GM23338 (cell line): Measurements from ENCODE around the gene CXCL6. TPM values are rescaled to one million over a fixed set of nuclear protein-coding genes. Genes with fewer than 3 reads are reported as not detected.
A peak's percentile ranks its signal among the peaks of the same experiment; 100 is the strongest.

Source experiments
- ATAC-seq: fragments of 200-7000 bp; cut with Tn5 transposase; 3 replicates; pipeline ENCODE4 v1.9.1; 2020
- DNase-seq: peaks from one replicate; pipeline ENCODE4 v3.0.0-alpha.2; 2015; ENCODE audit warnings: low spot score
- H2AFZ ChIP-seq: fragments of 200-600 bp; sonication (generic); 2 replicates; pipeline ENCODE4 v1.8.0; 2016; ENCODE audit warnings: antibody characterized with exemption, mild to moderate bottlenecking, moderate library complexity
- H3F3A ChIP-seq: fragments of 200-600 bp; sonication (generic); replicated peaks from 2 replicates; pipeline ENCODE4 v1.8.0; 2017; ENCODE audit warnings: antibody characterized with exemption, mixed run types, low read depth
- H3K27ac ChIP-seq: fragments of 200-600 bp; sonication (generic); 2 replicates; pipeline ENCODE4 v1.6.1; 2016; ENCODE audit warnings: low read depth
- H3K27me3 ChIP-seq: fragments of 200-600 bp; sonication (generic); 2 replicates; pipeline ENCODE4 v1.8.0; 2016; ENCODE audit warnings: mild to moderate bottlenecking, mixed run types, moderate library complexity; ENCODE audit not compliant: insufficient read depth
- H3K36me3 ChIP-seq: fragments of 200-600 bp; sonication (generic); 2 replicates; pipeline ENCODE4 v1.8.0; 2016; ENCODE audit warnings: mild to moderate bottlenecking; ENCODE audit not compliant: insufficient read depth
- H3K4me1 ChIP-seq: fragments of 200-600 bp; sonication (generic); 2 replicates; pipeline ENCODE4 v1.8.0; 2016; ENCODE audit warnings: mild to moderate bottlenecking, moderate library complexity; ENCODE audit not compliant: insufficient read depth
- H3K4me2 ChIP-seq: fragments of 200-600 bp; sonication (generic); 2 replicates; pipeline ENCODE4 v1.7.1; 2017; ENCODE audit warnings: mixed run types
- H3K4me3 ChIP-seq: fragments of 200-600 bp; sonication (generic); 2 replicates; pipeline ENCODE4 v1.6.1; 2016; ENCODE audit warnings: mixed run types
- H3K79me2 ChIP-seq: fragments of 200-600 bp; sonication (generic); replicated peaks from 2 replicates; pipeline ENCODE4 v1.8.0; 2017; ENCODE audit warnings: mild to moderate bottlenecking; ENCODE audit not compliant: insufficient read depth
- H3K9me2 ChIP-seq: fragments of 200-600 bp; sonication (generic); 2 replicates; pipeline ENCODE4 v1.8.0; 2017; ENCODE audit not compliant: insufficient read depth
- H4K20me1 ChIP-seq: fragments of 200-600 bp; sonication (generic); replicated peaks from 2 replicates; pipeline ENCODE4 v1.8.0; 2017; ENCODE audit warnings: mild to moderate bottlenecking; ENCODE audit not compliant: insufficient read depth
- H3K27ac Mint-ChIP-seq: 2 replicates; pipeline ENCODE4 v1.8.0; 2020; ENCODE audit warnings: inconsistent platforms, mild to moderate bottlenecking, moderate library complexity, mixed read lengths
- H3K27me3 Mint-ChIP-seq: 3 replicates; pipeline ENCODE4 v1.8.0; 2022; ENCODE audit warnings: low read depth, mild to moderate bottlenecking, moderate library complexity, mixed read lengths, inconsistent platforms; ENCODE audit not compliant: insufficient read depth, poor library complexity
- H3K36me3 Mint-ChIP-seq: 3 replicates; pipeline ENCODE4 v1.8.0; 2021; ENCODE audit warnings: low read depth, mild to moderate bottlenecking, inconsistent platforms, moderate library complexity, mixed read lengths
- H3K4me1 Mint-ChIP-seq: 3 replicates; pipeline ENCODE4 v1.8.0; 2020; ENCODE audit warnings: mild to moderate bottlenecking, inconsistent platforms, mixed read lengths
- H3K4me3 Mint-ChIP-seq: 3 replicates; pipeline ENCODE4 v1.8.0; 2021; ENCODE audit warnings: moderate library complexity, mild to moderate bottlenecking, inconsistent platforms, mixed read lengths
- H3K9me3 Mint-ChIP-seq: 3 replicates; pipeline ENCODE4 v1.8.0; 2020; ENCODE audit warnings: moderate library complexity, mild to moderate bottlenecking, inconsistent platforms, mixed read lengths
- CREB1 ChIP-seq: fragments of 250-450 bp; sonication (Bioruptor Pico); IDR thresholded peaks from 2 replicates; pipeline ENCODE4 v1.5.0; 2020; ENCODE audit warnings: low read depth, mild to moderate bottlenecking, moderate library complexity
- ETS1 ChIP-seq: IDR thresholded peaks from 2 replicates; pipeline ENCODE4 v1.6.1; 2016; ENCODE audit warnings: antibody characterized with exemption
- EZH2 ChIP-seq: fragments of 200-600 bp; sonication (generic); IDR thresholded peaks from one replicate; pipeline ENCODE4 v1.8.0; 2017; ENCODE audit warnings: antibody characterized with exemption, mild to moderate bottlenecking, low read depth; ENCODE audit not compliant: unreplicated experiment
- EZH2phosphoT487 ChIP-seq: fragments of 200-600 bp; sonication (generic); IDR thresholded peaks from one replicate; pipeline ENCODE4 v1.8.1; 2018; ENCODE audit warnings: antibody characterized with exemption; ENCODE audit not compliant: unreplicated experiment
- JUNB ChIP-seq: IDR thresholded peaks from one replicate; pipeline ENCODE4 v1.6.1; 2016; ENCODE audit warnings: antibody characterized with exemption; ENCODE audit not compliant: unreplicated experiment
- NANOG ChIP-seq: IDR thresholded peaks from 2 replicates; pipeline ENCODE4 v1.6.1; 2016; ENCODE audit warnings: antibody characterized with exemption, borderline replicate concordance
- POLR2AphosphoS5 ChIP-seq: IDR thresholded peaks from 2 replicates; pipeline ENCODE4 v1.6.1; 2016; ENCODE audit warnings: antibody characterized with exemption, low read depth
- STAT1 ChIP-seq: IDR thresholded peaks from one replicate; pipeline ENCODE4 v1.6.1; 2016; ENCODE audit warnings: antibody characterized with exemption; ENCODE audit not compliant: unreplicated experiment
- ZNF114 ChIP-seq: fragments of 250-450 bp; sonication (Bioruptor Pico); IDR thresholded peaks from 2 replicates; pipeline ENCODE4 v1.5.0; 2020; ENCODE audit warnings: mild to moderate bottlenecking, moderate library complexity
- ZNF331 ChIP-seq: fragments of 250-450 bp; sonication (Bioruptor Pico); IDR thresholded peaks from 2 replicates; pipeline ENCODE4 v1.5.0; 2020; ENCODE audit warnings: low read depth, mild to moderate bottlenecking, moderate library complexity
- polyA plus RNA-seq: library from polyadenylated mRNA; unstranded; fragments of >200 nt; fragmentation: Nextera tagmentation; extraction: Ambion mirVana; gene quantifications from 2 replicates; pipeline ENCODE4 v1.2.1, GENCODE V29; 2016
- total RNA-seq: library from RNA; depleted of rRNA; stranded (reverse); fragments of >200 nt; shearing (Covaris generic); gene quantifications from 2 replicates; pipeline ENCODE4 v1.2.3, GENCODE V29; 2014
- TF ChIP-seq, protein P1 (sequence below), 2 experiments: fragments of 200-600 bp in 1 of 2; sonication (generic) in 1 of 2; conservative IDR thresholded peaks; 2 replicates each; pipeline versions ENCODE4 v1.5.1 to v1.6.1; 2016 to 2017; ENCODE audit warnings: antibody characterized with exemption in 2 of 2, low read depth in 2 of 2, mild to moderate bottlenecking in 2 of 2, moderate library complexity in 1 of 2
- TF ChIP-seq, protein P2 (sequence below): IDR thresholded peaks from one replicate; pipeline ENCODE4 v1.6.1; 2018; ENCODE audit warnings: antibody characterized with exemption; ENCODE audit not compliant: unreplicated experiment
- TF ChIP-seq, protein P3 (sequence below): fragments of 250-450 bp; sonication (Bioruptor Pico); IDR thresholded peaks from 2 replicates; pipeline ENCODE4 v1.5.0; 2020; ENCODE audit warnings: mild to moderate bottlenecking, moderate library complexity

CXCL6 gene
- total and polyA plus RNA-seq, 2 experiments from 2014 or later, result 7.2 to 11.8 TPM

GRCh38 chr4:73848183-73848777 lies 11.8 kb downstream of the CXCL6 start:
- no peaks in the 10 kb centered on the region for H3K9me2 ChIP-seq
- peaks cover 18% of the 10 kb centered on the region for H3K4me1 Mint-ChIP-seq
- H3K4me3 Mint-ChIP-seq, result no peak overlapping the region
- no peaks in the 10 kb centered on the region for H3F3A ChIP-seq
- H2AFZ ChIP-seq, result peak overlapping the region; percentile 53; the same call in 1 of the 2 replicates
- no peaks in the 10 kb centered on the region for H3K9me3 Mint-ChIP-seq
- peaks cover 2% of the 10 kb centered on the region for H3K27me3 Mint-ChIP-seq
- H3K27me3 ChIP-seq, result 0 out of 2 replicates have a peak, but pooled peaks cover 3% of the 10 kb centered on the region
- DNase-seq, result no peak
- 0 out of 2 replicates have a peak, but pooled peaks cover 4% of the 10 kb centered on the region for H3K4me1 ChIP-seq
- H3K27ac ChIP-seq, result no peak overlapping the region
- no peaks in the 10 kb centered on the region for H3K36me3 ChIP-seq
- H3K4me3 ChIP-seq, result no peak overlapping the region
- TF ChIP-seq ETS1 (no peak), STAT1 (no peak), ZNF114 (CRISPR knock-in tag) (no peak), EZH2phosphoT487 (no peak), JUNB (no peak), CREB1 (CRISPR knock-in tag) (no peak), POLR2AphosphoS5 (no peak), EZH2 (no peak), NANOG (no peak), ZNF331 (no peak)
- TF ChIP-seq, protein P1, sequence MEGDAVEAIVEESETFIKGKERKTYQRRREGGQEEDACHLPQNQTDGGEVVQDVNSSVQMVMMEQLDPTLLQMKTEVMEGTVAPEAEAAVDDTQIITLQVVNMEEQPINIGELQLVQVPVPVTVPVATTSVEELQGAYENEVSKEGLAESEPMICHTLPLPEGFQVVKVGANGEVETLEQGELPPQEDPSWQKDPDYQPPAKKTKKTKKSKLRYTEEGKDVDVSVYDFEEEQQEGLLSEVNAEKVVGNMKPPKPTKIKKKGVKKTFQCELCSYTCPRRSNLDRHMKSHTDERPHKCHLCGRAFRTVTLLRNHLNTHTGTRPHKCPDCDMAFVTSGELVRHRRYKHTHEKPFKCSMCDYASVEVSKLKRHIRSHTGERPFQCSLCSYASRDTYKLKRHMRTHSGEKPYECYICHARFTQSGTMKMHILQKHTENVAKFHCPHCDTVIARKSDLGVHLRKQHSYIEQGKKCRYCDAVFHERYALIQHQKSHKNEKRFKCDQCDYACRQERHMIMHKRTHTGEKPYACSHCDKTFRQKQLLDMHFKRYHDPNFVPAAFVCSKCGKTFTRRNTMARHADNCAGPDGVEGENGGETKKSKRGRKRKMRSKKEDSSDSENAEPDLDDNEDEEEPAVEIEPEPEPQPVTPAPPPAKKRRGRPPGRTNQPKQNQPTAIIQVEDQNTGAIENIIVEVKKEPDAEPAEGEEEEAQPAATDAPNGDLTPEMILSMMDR (conservative IDR thresholded peaks at IDR 0.05; ENCODE audit: low read depth in 2 of 2), result no peak
- TF ChIP-seq, protein P2, sequence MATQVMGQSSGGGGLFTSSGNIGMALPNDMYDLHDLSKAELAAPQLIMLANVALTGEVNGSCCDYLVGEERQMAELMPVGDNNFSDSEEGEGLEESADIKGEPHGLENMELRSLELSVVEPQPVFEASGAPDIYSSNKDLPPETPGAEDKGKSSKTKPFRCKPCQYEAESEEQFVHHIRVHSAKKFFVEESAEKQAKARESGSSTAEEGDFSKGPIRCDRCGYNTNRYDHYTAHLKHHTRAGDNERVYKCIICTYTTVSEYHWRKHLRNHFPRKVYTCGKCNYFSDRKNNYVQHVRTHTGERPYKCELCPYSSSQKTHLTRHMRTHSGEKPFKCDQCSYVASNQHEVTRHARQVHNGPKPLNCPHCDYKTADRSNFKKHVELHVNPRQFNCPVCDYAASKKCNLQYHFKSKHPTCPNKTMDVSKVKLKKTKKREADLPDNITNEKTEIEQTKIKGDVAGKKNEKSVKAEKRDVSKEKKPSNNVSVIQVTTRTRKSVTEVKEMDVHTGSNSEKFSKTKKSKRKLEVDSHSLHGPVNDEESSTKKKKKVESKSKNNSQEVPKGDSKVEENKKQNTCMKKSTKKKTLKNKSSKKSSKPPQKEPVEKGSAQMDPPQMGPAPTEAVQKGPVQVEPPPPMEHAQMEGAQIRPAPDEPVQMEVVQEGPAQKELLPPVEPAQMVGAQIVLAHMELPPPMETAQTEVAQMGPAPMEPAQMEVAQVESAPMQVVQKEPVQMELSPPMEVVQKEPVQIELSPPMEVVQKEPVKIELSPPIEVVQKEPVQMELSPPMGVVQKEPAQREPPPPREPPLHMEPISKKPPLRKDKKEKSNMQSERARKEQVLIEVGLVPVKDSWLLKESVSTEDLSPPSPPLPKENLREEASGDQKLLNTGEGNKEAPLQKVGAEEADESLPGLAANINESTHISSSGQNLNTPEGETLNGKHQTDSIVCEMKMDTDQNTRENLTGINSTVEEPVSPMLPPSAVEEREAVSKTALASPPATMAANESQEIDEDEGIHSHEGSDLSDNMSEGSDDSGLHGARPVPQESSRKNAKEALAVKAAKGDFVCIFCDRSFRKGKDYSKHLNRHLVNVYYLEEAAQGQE, result no peak
- TF ChIP-seq, protein P3, sequence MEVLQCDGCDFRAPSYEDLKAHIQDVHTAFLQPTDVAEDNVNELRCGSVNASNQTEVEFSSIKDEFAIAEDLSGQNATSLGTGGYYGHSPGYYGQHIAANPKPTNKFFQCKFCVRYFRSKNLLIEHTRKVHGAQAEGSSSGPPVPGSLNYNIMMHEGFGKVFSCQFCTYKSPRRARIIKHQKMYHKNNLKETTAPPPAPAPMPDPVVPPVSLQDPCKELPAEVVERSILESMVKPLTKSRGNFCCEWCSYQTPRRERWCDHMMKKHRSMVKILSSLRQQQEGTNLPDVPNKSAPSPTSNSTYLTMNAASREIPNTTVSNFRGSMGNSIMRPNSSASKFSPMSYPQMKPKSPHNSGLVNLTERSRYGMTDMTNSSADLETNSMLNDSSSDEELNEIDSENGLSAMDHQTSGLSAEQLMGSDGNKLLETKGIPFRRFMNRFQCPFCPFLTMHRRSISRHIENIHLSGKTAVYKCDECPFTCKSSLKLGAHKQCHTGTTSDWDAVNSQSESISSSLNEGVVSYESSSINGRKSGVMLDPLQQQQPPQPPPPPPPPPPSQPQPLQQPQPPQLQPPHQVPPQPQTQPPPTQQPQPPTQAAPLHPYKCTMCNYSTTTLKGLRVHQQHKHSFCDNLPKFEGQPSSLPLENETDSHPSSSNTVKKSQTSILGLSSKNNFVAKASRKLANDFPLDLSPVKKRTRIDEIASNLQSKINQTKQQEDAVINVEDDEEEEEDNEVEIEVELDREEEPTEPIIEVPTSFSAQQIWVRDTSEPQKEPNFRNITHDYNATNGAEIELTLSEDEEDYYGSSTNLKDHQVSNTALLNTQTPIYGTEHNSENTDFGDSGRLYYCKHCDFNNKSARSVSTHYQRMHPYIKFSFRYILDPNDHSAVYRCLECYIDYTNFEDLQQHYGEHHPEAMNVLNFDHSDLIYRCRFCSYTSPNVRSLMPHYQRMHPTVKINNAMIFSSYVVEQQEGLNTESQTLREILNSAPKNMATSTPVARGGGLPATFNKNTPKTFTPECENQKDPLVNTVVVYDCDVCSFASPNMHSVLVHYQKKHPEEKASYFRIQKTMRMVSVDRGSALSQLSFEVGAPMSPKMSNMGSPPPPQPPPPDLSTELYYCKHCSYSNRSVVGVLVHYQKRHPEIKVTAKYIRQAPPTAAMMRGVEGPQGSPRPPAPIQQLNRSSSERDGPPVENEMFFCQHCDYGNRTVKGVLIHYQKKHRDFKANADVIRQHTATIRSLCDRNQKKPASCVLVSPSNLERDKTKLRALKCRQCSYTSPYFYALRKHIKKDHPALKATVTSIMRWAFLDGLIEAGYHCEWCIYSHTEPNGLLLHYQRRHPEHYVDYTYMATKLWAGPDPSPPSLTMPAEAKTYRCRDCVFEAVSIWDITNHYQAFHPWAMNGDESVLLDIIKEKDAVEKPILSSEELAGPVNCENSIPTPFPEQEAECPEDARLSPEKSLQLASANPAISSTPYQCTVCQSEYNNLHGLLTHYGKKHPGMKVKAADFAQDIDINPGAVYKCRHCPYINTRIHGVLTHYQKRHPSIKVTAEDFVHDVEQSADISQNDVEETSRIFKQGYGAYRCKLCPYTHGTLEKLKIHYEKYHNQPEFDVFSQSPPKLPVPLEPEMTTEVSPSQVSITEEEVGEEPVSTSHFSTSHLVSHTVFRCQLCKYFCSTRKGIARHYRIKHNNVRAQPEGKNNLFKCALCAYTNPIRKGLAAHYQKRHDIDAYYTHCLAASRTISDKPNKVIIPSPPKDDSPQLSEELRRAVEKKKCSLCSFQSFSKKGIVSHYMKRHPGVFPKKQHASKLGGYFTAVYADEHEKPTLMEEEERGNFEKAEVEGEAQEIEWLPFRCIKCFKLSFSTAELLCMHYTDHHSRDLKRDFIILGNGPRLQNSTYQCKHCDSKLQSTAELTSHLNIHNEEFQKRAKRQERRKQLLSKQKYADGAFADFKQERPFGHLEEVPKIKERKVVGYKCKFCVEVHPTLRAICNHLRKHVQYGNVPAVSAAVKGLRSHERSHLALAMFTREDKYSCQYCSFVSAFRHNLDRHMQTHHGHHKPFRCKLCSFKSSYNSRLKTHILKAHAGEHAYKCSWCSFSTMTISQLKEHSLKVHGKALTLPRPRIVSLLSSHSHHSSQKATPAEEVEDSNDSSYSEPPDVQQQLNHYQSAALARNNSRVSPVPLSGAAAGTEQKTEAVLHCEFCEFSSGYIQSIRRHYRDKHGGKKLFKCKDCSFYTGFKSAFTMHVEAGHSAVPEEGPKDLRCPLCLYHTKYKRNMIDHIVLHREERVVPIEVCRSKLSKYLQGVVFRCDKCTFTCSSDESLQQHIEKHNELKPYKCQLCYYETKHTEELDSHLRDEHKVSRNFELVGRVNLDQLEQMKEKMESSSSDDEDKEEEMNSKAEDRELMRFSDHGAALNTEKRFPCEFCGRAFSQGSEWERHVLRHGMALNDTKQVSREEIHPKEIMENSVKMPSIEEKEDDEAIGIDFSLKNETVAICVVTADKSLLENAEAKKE (CRISPR knock-in tag), result no peak
- H3K36me3 Mint-ChIP-seq, result no peaks in the 10 kb centered on the region
- H3K79me2 ChIP-seq, result no peaks in the 10 kb centered on the region
- H3K27ac Mint-ChIP-seq, result no peak overlapping the region
- no peaks in the 10 kb centered on the region for H4K20me1 ChIP-seq
- no peak overlapping the region for H3K4me2 ChIP-seq
- no peak for ATAC-seq
